PFSK-1 (cell line): ENCODE data around the gene CDK13.

Experiments used
- POLR2AphosphoS5 ChIP-seq: IDR thresholded peaks from 2 replicates; pipeline ENCODE4 v1.6.1; 2012; ENCODE audit warnings: low read depth, mild to moderate bottlenecking, control low read depth, low read length, moderate library complexity
- SIN3A ChIP-seq: IDR thresholded peaks from 2 replicates; pipeline ENCODE4 v1.6.1; 2012; ENCODE audit warnings: mild to moderate bottlenecking, low read length, moderate library complexity, borderline replicate concordance; ENCODE audit not compliant: insufficient read depth
- TAF1 ChIP-seq: IDR thresholded peaks from 2 replicates; pipeline ENCODE4 v1.6.1; 2012; ENCODE audit warnings: low read length, control low read depth, borderline replicate concordance; ENCODE audit not compliant: insufficient read depth

DNA sequence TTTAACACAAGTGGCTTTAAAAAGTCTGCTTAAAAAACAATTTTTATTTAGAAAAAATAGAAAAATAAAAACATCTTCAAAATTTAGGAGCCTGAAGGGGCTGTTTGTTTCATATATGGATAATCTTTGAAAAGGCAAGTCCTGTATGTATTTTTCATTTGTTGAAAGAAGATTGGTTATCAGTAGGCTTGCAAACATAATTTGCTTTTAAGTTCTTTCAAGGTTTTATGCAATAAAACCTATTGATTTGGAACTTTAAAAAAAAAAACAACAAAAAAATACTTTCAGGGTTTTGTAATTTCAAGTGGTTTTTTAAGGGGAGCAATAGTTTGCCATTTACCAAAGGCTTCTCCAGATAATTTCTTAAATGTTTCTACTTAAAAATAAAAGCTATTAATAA lies 148.8 kb downstream of the CDK13 start:
- no peak for TF ChIP-seq TAF1
- TF ChIP-seq POLR2AphosphoS5 = no peak
- TF ChIP-seq SIN3A = no peak
